Stomach (tissue), 4 donors: ENCODE measurements around the gene VANGL1.

Source experiments
- CTCF ChIP-seq, 7 experiments: fragments of 450-650 bp in 4 of 7; fragments of 200-600 bp in 3 of 7; sonication (generic) in 3 of 7; IDR thresholded peaks; one replicate each; pipeline ENCODE4 v1.5.1; 2016 to 2019; ENCODE audit warnings: antibody characterized with exemption in 7 of 7, control low read depth in 2 of 7, mild to moderate bottlenecking in 1 of 7
- EP300 ChIP-seq: sonication (generic); formaldehyde crosslinking; IDR thresholded peaks from one replicate; pipeline ENCODE4 v1.6.1; 2017; ENCODE audit warnings: antibody characterized with exemption
- POLR2A ChIP-seq, 4 donors: fragments of 450-650 bp; IDR thresholded peaks; one replicate each; pipeline ENCODE4 v1.6.1; 2016; ENCODE audit warnings: antibody characterized with exemption in 4 of 4, control low read depth in 2 of 4, mild to moderate bottlenecking in 1 of 4, moderate library complexity in 1 of 4

DNA sequence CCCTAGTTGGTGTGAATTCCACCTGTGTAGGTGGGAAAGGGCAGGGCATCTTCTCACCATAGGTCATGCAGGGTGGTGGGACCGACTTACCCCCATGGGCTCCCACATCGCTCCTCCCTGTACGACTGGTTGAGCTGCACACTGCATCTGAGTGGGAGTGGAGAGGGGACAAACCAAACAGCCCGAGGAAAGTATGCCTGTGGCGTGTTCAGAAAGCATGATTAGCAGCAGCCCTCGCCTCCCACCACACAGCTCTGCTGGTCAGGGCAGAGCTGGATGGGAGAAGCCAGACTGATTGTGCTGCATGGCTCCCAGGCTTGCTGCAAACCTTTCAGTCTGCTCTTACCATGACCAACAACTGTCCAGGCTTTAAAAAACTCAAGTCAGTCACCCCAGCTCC lies 24.4 kb downstream of the VANGL1 start:
- TF ChIP-seq CTCF (IDR thresholded peaks at IDR 0.05) = no peak
- TF ChIP-seq EP300 = no peak
- no peak for TF ChIP-seq POLR2A (IDR thresholded peaks at IDR 0.05)
